Psoas muscle (tissue), 8 donors: ENCODE results near the gene OGG1. TPM values are rescaled to one million over a fixed set of nuclear protein-coding genes. Genes with fewer than 3 reads are reported as not detected.

ENCODE experiments used
- ATAC-seq, 4 donors: fragments of 200-7000 bp; cut with Tn5 transposase; one replicate each; pipeline ENCODE4 v1.9.1; 2020; ENCODE audit warnings: moderate library complexity in 3 of 4, mild to moderate bottlenecking in 2 of 4
- DNase-seq, 2 donors: peaks; one replicate each; pipeline ENCODE4 v3.0.0-alpha.2; 2020
- H3K27ac ChIP-seq: fragments of 200-600 bp; one replicate; pipeline ENCODE4 v1.8.0; 2022
- H3K27me3 ChIP-seq, 3 donors: fragments of 200-600 bp in 1 of 3; one replicate each; pipeline versions ENCODE4 v1.6.1 to v1.8.0; 2013 to 2022; ENCODE audit warnings: low read length in 2 of 3, mild to moderate bottlenecking in 2 of 3, moderate library complexity in 1 of 3; ENCODE audit not compliant: insufficient read depth in 3 of 3
- H3K36me3 ChIP-seq, 2 donors: fragments of 200-600 bp in 1 of 2; one replicate each; pipeline versions ENCODE4 v1.6.1 to v1.8.0; 2013 to 2022; ENCODE audit warnings: low read depth in 1 of 2, mild to moderate bottlenecking in 1 of 2, moderate library complexity in 1 of 2; ENCODE audit not compliant: insufficient read depth in 1 of 2
- H3K4me1 ChIP-seq: fragments of 200-600 bp; one replicate; pipeline ENCODE4 v1.8.0; 2022
- H3K4me3 ChIP-seq: fragments of 200-600 bp; one replicate; pipeline ENCODE4 v1.8.0; 2022; ENCODE audit warnings: mild to moderate bottlenecking
- H3K9me3 ChIP-seq: fragments of 200-600 bp; one replicate; pipeline ENCODE4 v1.8.0; 2022
- CTCF ChIP-seq: fragments of 200-600 bp; IDR thresholded peaks from one replicate; pipeline ENCODE4 v1.8.0; 2022; ENCODE audit warnings: antibody characterized with exemption
- WGBS, 3 donors: extraction: QIAGEN DNeasy Blood & Tissue Kit; methylation state at CpG; one replicate each; pipeline versions ENCODE4 v1.1.6 to v1.1.7; 2013; 5-methylcytosine and 5-hydroxymethylcytosine counted together
- intact Hi-C, 2 donors: fragments of 100-400 bp; cut with DNase I; formaldehyde crosslinking; loops; one replicate each; pipeline versions ENCODE4 v1.11.0 to v1.14.2; 2022
- polyA plus RNA-seq, 3 donors: library from polyadenylated mRNA; stranded (reverse); fragments of 200-250 nt; gene quantifications; one replicate each; pipeline ENCODE4 v1.2.3, GENCODE V29; 2013
- total RNA-seq, 4 donors: library from RNA; stranded (reverse); fragmentation: NEBNext Ultra II Directional in 2 of 4; extraction: Animal tissue kit (Norgen Biotek cat#: 25700) in 2 of 4; gene quantifications; one replicate each; pipeline versions ENCODE4 v1.2.1 to v1.2.4, GENCODE V29; 2021 to 2023
- donor health status: healthy with polysubstance abuse.
- donor health status: DM: no; HTN: no; CAD: no; lungs with moderate emphysema.
- donor health status: Bipolar disorder and iron deficiency.
- donor health status: healthy.
- donor health status: DM: yes; HTN: yes; CAD: no.
- donor health status: DM: no; HTN: no; CAD: no.
- donor health status: DM: no; HTN: no; CAD: no.
- donor health status: DM: yes; HTN: yes; CAD: no.

The OGG1 gene
- total and polyA plus RNA-seq, 7 donors = 6.3 to 19.7 (median 8.9) TPM

GRCh38 chr3:9729419-9729818, 20.3 kb upstream of the OGG1 start:
- no peak for ATAC-seq
- Histone ChIP-seq H3K9me3 (no peaks in the 10 kb centered on the region), H3K4me1 (peaks cover 17% of the 10 kb centered on the region), H3K27me3 (no peaks in the 10 kb centered on the region), H3K4me3 (no peak overlapping the region), H3K27ac (no peak overlapping the region), H3K36me3 (peaks cover 0 to 7% of the 10 kb centered on the region in 2 donors)
- TF ChIP-seq CTCF = no peak
- no peak for DNase-seq
- intact Hi-C loops = no loop called here
- WGBS, 3 donors = 42 to 70% (median 57%) methylated on average over 10 of the region's 10 CpGs

GRCh38 chr3:9730657-9731205, 19.0 kb upstream of the OGG1 start:
- Histone ChIP-seq H3K36me3 (peaks cover 0 to 20% of the 10 kb centered on the region in 2 donors), H3K9me3 (no peaks in the 10 kb centered on the region), H3K4me1 (peaks cover 17% of the 10 kb centered on the region), H3K27me3 (no peaks in the 10 kb centered on the region), H3K27ac (peak overlapping the region; percentile 100), H3K4me3 (peak overlapping the region; percentile 95)
- DNase-seq = no peak
- intact Hi-C loops = loop anchor here in 1 of 2 donors (1.0 kb wide), 1 partner anchor 19 kb away; the partner anchor contains the start of gene OGG1
- TF ChIP-seq CTCF = no peak
- WGBS, 3 donors = 2% methylated on average over 16 of the region's 17 CpGs
- peak; percentile 56 to 73 (median 66) for ATAC-seq

GRCh38 chr3:9731206-9732079, 18.3 kb upstream of the OGG1 start, which contains the start of gene BRPF1:
BRPF1 (plus strand) TSS chr3:9731735; CDS start chr3:9734141, 2,406 bp downstream.
- ATAC-seq (peak; percentile 97 to 98 (median 98)), DNase-seq (peak; percentile 100)
- Histone ChIP-seq H3K27me3 (no peaks in the 10 kb centered on the region), H3K4me3 (peak within 1 kb of the TSS; percentile 95), H3K4me1 (peaks cover 17% of the 10 kb centered on the region), H3K9me3 (no peaks in the 10 kb centered on the region), H3K27ac (peak within 1 kb of the TSS; percentile 100), H3K36me3 (peaks cover 0 to 27% of the 10 kb centered on the region in 2 donors)
- intact Hi-C loops = loop anchor here in 1 of 2 donors (1.0 kb wide), 1 partner anchor 18 kb away; the partner anchor contains the start of gene OGG1
- TF ChIP-seq CTCF = no peak
- WGBS, 3 donors = 0 to 1% (median 1%) methylated on average over 66 to 88 of the region's 88 CpGs

- ATAC-seq = peak in 3 of 4 donors; percentile 5 to 28 (median 23)
- H3K9me3 ChIP-seq = no peaks in the 10 kb centered on the region
- H3K27ac ChIP-seq = peak overlapping the region; percentile 100
- H3K27me3 ChIP-seq = no peaks in the 10 kb centered on the region
- H3K4me3 ChIP-seq = peak overlapping the region; percentile 95
- H3K36me3 ChIP-seq = peaks cover 0 to 35% of the 10 kb centered on the region in 2 donors
- intact Hi-C loops = no loop called here
- DNase-seq = no peak
- 1 to 2% (median 1%) methylated on average over 30 to 41 of the region's 41 CpGs for WGBS, 3 donors
- H3K4me1 ChIP-seq = peaks cover 17% of the 10 kb centered on the region
- no peak for TF ChIP-seq CTCF
Observed at GRCh38 chr3:9732080-9732739, 17.5 kb upstream of the OGG1 start.
